ENCODE results near the gene AMY1A. TPM values are rescaled to one million over a fixed set of nuclear protein-coding genes. Genes with fewer than 3 reads are reported as not detected.
"Not testable (repeated sequence)": the region's sequence is repeated elsewhere in the genome, so short reads cannot be mapped to it uniquely, and the experiment has no call there.

The AMY1A gene
- not detected for total RNA-seq

GRCh38 chr1:103655460-103655859 lies at the start of gene AMY1A:
TSS of gene AMY1A (plus strand) at chr1:103655760. CDS start at chr1:103656331, 571 bp downstream.
- ATAC-seq; intact Hi-C loops (cut with DNase I); DNase-seq (ENCODE audit: low spot score): not testable (repeated sequence)

GRCh38 chr1:103616362-103616761 lies 39.2 kb upstream of the AMY1A start:
- DNase-seq (ENCODE audit: low spot score) (no peak), ATAC-seq (no peak)
- intact Hi-C loops (cut with DNase I), result no loop called here

DNA sequence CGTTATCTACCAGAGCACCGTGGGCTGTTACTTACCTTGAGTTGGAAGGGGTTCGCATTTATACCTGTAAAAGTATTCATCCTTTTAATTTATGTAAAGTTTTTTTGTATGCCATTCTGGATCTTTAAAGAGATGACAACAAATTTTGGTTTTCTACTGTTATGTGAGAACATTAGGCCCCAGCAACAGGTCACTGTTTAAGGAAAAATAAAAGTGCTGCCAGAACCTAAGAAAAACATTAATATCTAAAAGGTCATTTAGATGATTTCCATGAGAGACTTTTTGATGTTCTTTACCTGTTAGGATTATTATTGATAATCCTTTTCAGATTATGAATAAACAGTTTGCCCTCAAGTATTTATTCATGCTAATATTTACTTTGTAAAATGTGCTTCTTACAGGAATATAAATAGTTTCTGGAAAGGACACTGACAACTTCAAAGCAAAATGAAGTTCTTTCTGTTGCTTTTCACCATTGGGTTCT lies 38.5 kb upstream of the AMY1A start, which contains the start of gene AMY2A:
TSS of gene AMY2A (plus strand) at position 434 of the 484 bp plus-strand sequence. CDS start at position 448, 14 bp downstream.
- intact Hi-C loops (cut with DNase I); ATAC-seq; DNase-seq (ENCODE audit: low spot score): not testable (repeated sequence)

DNA sequence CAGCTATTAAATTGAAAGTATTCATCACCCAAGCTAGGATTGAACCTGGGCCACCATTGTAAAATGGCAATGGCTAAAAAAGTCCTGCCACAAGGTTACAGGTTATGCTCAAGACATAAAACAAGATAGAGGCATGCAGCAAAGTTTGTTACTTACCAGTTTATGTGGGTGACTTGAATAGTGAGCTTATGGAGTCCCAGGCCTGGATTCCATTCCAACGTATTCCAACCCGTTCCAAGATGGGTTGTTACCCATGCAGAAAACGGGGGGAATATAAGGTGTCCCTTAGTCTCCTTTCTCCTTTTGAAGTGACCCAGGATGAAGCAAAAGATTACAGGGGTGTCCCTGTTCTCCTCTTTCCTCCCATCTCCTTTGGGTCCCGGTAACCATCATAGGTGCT lies 28.1 kb upstream of the AMY1A start:
- ATAC-seq; intact Hi-C loops (cut with DNase I); DNase-seq (ENCODE audit: low spot score): not testable (repeated sequence)

DNA sequence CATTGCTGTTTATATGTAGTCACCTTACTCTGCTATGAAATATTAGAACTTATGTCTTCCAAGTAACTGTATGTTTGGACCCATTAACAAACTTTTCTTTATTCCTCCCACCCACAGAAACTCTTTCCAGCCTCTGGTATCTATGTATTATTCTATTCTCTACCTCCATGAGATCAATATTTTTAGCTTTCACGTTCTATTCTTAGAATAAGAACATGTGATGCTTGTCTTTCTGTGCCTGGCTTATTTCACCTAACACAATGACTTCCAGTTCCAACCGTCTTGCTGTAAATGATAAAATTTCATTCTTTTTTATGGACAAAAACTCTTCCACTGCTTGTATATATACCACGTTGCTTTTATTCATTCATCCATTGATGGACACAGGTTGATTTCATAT lies 14.4 kb upstream of the AMY1A start:
- intact Hi-C loops (cut with DNase I); ATAC-seq; DNase-seq (ENCODE audit: low spot score): not testable (repeated sequence)

- ATAC-seq; intact Hi-C loops (cut with DNase I); DNase-seq (ENCODE audit: low spot score): not testable (repeated sequence)
Observed at GRCh38 chr1:103643908-103644307, 11.7 kb upstream of the AMY1A start.

- DNase-seq (ENCODE audit: low spot score); intact Hi-C loops (cut with DNase I); ATAC-seq: not testable (repeated sequence)
Observed at GRCh38 chr1:103650305-103650704, 5.3 kb upstream of the AMY1A start.

GRCh38 chr1:103650889-103651288 lies 4.7 kb upstream of the AMY1A start:
- DNase-seq (ENCODE audit: low spot score); ATAC-seq; intact Hi-C loops (cut with DNase I): not testable (repeated sequence)

DNA sequence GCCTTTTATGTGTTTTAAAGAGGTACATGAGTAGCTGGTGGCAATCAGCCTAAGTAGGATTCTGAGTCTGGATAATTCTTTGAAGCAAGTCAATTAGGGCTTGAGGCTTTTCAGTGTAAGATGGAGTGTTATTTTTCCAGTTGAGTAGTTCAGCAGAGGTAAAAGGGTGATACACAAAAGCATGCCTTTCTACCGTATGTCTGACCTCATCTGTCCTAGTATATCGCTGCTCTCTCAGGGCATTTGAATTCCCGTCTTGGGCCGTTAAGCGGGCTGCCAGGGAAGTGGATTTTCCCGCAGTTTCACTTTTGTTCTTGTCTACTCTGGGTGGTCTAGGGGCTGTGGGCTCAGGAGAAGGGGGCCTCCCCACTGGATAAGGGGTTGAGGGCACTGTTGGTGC lies 1.4 kb upstream of the AMY1A start:
- intact Hi-C loops (cut with DNase I); DNase-seq (ENCODE audit: low spot score); ATAC-seq: not testable (repeated sequence)

DNA sequence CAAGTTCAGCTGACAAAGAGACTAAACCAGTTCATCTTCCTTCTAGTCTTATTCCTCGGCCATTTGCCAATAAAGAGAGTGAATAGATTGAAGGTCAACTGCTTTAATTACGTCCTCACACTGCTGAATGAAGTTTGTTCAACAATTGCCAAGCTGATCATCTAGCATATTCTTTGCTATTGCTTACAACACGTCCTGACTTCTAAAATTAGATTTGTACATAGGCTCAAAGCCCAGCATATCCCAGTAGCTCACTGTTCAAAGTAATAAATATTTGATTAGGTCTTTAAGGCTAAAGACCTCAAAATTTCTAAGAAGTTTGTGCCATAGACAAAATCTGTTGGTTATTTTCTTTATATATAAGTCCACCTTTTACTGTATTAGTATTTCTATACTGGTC lies 20.8 kb downstream of the AMY1A start:
- intact Hi-C loops (cut with DNase I); ATAC-seq; DNase-seq (ENCODE audit: low spot score): not testable (repeated sequence)

DNA sequence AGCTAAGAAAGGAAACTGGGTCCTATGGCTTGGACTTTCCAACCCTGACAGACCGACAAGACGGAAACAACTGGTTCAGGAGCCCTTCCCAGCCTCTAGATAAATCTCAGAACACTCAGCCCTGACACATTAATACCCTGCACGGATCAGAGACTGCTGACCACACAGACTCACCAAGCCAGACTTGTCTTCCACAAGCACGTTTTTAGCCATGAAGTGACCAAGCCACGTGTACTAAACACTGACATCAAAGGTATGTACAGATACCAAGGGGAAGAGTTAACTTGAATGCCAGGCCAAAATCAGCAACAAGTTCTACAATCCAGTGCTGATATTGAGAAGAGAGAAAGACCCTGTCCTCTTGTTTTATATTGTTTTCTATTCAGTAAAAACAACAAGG lies 40.5 kb downstream of the AMY1A start, which contains the start of gene AMY1B:
TSS of gene AMY1B (minus strand) at position 101 of the 400 bp plus-strand sequence. CDS start 571 bp downstream, outside the sequence.
- ATAC-seq; DNase-seq (ENCODE audit: low spot score); intact Hi-C loops (cut with DNase I): not testable (repeated sequence)

DNA sequence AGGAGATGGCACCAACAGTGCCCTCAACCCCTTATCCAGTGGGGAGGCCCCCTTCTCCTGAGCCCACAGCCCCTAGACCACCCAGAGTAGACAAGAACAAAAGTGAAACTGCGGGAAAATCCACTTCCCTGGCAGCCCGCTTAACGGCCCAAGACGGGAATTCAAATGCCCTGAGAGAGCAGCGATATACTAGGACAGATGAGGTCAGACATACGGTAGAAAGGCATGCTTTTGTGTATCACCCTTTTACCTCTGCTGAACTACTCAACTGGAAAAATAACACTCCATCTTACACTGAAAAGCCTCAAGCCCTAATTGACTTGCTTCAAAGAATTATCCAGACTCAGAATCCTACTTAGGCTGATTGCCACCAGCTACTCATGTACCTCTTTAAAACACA lies 41.9 kb downstream of the AMY1A start:
- ATAC-seq; intact Hi-C loops (cut with DNase I); DNase-seq (ENCODE audit: low spot score): not testable (repeated sequence)

DNA sequence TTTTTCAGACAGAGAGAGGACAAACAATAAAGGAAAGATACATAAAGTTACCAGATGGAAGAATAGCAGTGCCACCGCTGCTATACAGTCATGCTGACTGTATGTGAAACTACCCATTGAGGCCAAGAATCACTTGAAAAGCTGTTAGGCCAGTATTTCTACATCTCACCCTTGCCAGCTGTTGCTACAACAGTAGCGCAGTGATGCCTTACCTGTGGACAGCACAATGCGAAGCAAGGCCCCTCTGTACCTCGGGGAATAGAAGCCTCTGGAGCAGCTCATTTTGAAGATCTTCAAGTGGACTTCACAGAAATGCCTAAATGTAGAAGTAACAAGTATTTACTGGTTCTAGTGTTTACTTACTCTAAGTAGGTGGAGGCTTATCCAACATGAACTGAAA lies 45.1 kb downstream of the AMY1A start:
- DNase-seq (ENCODE audit: low spot score); intact Hi-C loops (cut with DNase I): not testable (repeated sequence)
- ATAC-seq, result peak; percentile 16

DNA sequence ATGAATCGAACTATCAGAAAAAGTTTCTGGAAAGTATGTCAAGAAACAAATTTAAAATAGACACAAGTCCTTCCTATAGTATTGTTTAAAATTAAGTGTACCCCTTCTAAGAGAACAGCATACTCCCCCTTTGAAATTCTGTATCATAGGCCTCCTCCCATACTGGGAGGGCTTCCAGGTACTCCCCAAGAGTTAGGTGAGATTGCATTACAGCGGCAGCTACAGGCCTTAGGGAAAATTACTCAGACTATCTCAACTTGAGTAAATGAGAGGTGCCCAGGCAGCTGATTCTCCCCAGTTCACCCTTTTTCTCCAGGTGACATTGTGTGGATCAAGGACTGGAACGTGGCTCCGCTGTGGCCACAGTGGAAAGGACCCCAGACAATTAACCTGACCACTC lies 45.7 kb downstream of the AMY1A start:
- intact Hi-C loops (cut with DNase I); ATAC-seq; DNase-seq (ENCODE audit: low spot score): not testable (repeated sequence)

- intact Hi-C loops (cut with DNase I); DNase-seq (ENCODE audit: low spot score); ATAC-seq: not testable (repeated sequence)
Observed at GRCh38 chr1:103707670-103708069, 52.1 kb downstream of the AMY1A start.

DNA sequence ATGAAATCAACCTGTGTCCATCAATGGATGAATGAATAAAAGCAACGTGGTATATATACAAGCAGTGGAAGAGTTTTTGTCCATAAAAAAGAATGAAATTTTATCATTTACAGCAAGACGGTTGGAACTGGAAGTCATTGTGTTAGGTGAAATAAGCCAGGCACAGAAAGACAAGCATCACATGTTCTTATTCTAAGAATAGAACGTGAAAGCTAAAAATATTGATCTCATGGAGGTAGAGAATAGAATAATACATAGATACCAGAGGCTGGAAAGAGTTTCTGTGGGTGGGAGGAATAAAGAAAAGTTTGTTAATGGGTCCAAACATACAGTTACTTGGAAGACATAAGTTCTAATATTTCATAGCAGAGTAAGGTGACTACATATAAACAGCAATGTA lies 54.8 kb downstream of the AMY1A start:
- DNase-seq (ENCODE audit: low spot score); ATAC-seq: not testable (repeated sequence)

More for the DNA sequence above, 54.8 kb downstream of the AMY1A start:
- intact Hi-C loops (cut with DNase I), result not testable (repeated sequence)

Other genes with a start within 250 kb of the AMY1A start
- 52.1 TPM for gene RNPC3, start 130.1 kb upstream of the AMY1A start, total RNA-seq
- 53.7 TPM for gene AMY2B, start 84.2 kb upstream of the AMY1A start, total RNA-seq
- 1.5 TPM for gene AMY2A, start 38.3 kb upstream of the AMY1A start, total RNA-seq
- gene AMY1B, start 40.5 kb downstream of the AMY1A start, total RNA-seq, result not detected
- not detected for gene AMY1C, start 94.1 kb downstream of the AMY1A start, total RNA-seq

Data from sciatic nerve (tissue), 2 donors.